ENCODE measurements around the gene ABCC3.

- TF ChIP-seq POLR2AphosphoS5 (IDR thresholded peaks at IDR 0.05; ENCODE audit: borderline replicate concordance, low read depth, low read length) (no peak), EZH2 (IDR thresholded peaks at IDR 0.05) (no peak), FOXP2 (optimal IDR thresholded peaks at IDR 0.05; ENCODE audit: control extremely low read depth, extremely low read length, insufficient read depth) (no peak)
These were observed 68.5 kb downstream of the ABCC3 start for GRCh38 chr17:50703162-50703561.
